ENCODE results near the gene FOXA1. TPM values are rescaled to one million over a fixed set of nuclear protein-coding genes. Genes with fewer than 3 reads are reported as not detected.
A peak's percentile ranks its signal among the peaks of the same experiment; 100 is the strongest.

Gene FOXA1
- total and polyA plus RNA-seq, 7 experiments from 2014 or later = not detected

GRCh38 chr14:37598747-37599506 lies 3.9 kb upstream of the FOXA1 start:
- Mint-ChIP-seq H3K27me3 (peaks cover 71 to 80% (median 74%) of the 10 kb centered on the region in 5 donors), H3K4me1 (peaks cover 7 to 52% (median 30%) of the 10 kb centered on the region in 7 donors), H3K27ac (peak overlapping the region in 2 of 9 donors; percentile 14 to 75), H3K36me3 (peaks cover 0 to 9% (median 3%) of the 10 kb centered on the region in 5 donors), H3K4me3 (peak overlapping the region; percentile 2 to 82 (median 58)), H3K9me3 (peaks cover 0 to 53% (median 12%) of the 10 kb centered on the region in 11 donors)
- ChIA-PET CTCF (no interaction called here), POLR2A (no interaction called here)
- Histone ChIP-seq H3K4me1 (ENCODE audit: control insufficient read depth in 2 of 2, insufficient read depth in 2 of 2, low read length in 2 of 2) (no peaks in the 10 kb centered on the region), H3K27ac (ENCODE audit: low read depth, low read length) (no peak overlapping the region), H3K27me3 (ENCODE audit: control insufficient read depth in 2 of 2, insufficient read depth in 2 of 2, low read length in 2 of 2) (peaks cover 11 to 31% of the 10 kb centered on the region in 2 donors), H3K36me3 (ENCODE audit: control insufficient read depth in 2 of 3, insufficient read depth in 3 of 3, low read length in 3 of 3) (no peaks in the 10 kb centered on the region), H3K4me3 (ENCODE audit: low read length) (no peak overlapping the region), H3K9me3 (ENCODE audit: control insufficient read depth in 2 of 3, low read length in 3 of 3) (no peaks in the 10 kb centered on the region)
- DNase-seq (no peak), ATAC-seq (no peak)
- intact Hi-C loops (cut with micrococcal nuclease) = loop anchor here in 1 of 2 donors (5.0 to 10.0 kb wide), 3 partner anchors 276 to 1077 kb away; partner anchors contain the start of genes NKX2-1 and PAX9

- Mint-ChIP-seq H3K36me3 (peaks cover 0 to 9% (median 3%) of the 10 kb centered on the region in 5 donors), H3K4me1 (peaks cover 7 to 59% (median 32%) of the 10 kb centered on the region in 7 donors), H3K4me3 (peak overlapping the region in 8 of 10 donors; percentile 24 to 82 (median 48)), H3K27ac (peak overlapping the region in 1 of 9 donors; percentile 23), H3K9me3 (peaks cover 0 to 54% (median 12%) of the 10 kb centered on the region in 11 donors), H3K27me3 (peaks cover 74 to 80% (median 79%) of the 10 kb centered on the region in 5 donors)
- ChIA-PET POLR2A (no interaction called here), CTCF (no interaction called here)
- H3K9me3 ChIP-seq (ENCODE audit: control insufficient read depth in 2 of 3, low read length in 3 of 3) = no peaks in the 10 kb centered on the region
- no peak overlapping the region for H3K4me3 ChIP-seq (ENCODE audit: low read length)
- peaks cover 11 to 31% of the 10 kb centered on the region in 2 donors for H3K27me3 ChIP-seq (ENCODE audit: control insufficient read depth in 2 of 2, insufficient read depth in 2 of 2, low read length in 2 of 2)
- ATAC-seq = no peak
- H3K4me1 ChIP-seq (ENCODE audit: control insufficient read depth in 2 of 2, insufficient read depth in 2 of 2, low read length in 2 of 2) = no peaks in the 10 kb centered on the region
- no peak overlapping the region for H3K27ac ChIP-seq (ENCODE audit: low read depth, low read length)
- H3K36me3 ChIP-seq (ENCODE audit: control insufficient read depth in 2 of 3, insufficient read depth in 3 of 3, low read length in 3 of 3) = no peaks in the 10 kb centered on the region
- DNase-seq = no peak
- intact Hi-C loops (cut with micrococcal nuclease) = loop anchor here in 1 of 2 donors (5.0 to 10.0 kb wide), 3 partner anchors 277 to 1076 kb away; partner anchors contain the start of genes NKX2-1 and PAX9
These were observed 3.1 kb upstream of the FOXA1 start for GRCh38 chr14:37597914-37598746.

DNA sequence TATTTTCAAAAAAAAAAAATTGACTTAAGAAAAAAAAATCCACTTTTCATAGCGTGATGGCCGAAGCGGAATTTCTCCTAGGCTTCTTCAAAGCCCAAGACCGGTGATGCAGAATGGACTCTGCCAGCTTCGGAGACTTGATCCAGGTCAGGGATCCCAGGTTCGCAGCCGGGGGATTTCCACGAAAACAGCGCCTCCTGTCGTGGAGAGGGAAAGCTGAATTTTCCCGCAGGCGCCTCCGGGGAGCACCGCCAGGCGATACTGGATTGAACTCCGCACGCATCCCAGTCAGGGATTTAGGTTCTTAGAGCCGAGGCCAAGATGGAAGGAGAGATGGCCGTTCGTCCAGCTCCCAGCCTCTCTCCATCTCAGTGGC lies 2.5 kb upstream of the FOXA1 start:
- ATAC-seq = no peak
- no peak for DNase-seq
- H3K4me3 ChIP-seq (ENCODE audit: low read length) = no peak overlapping the region
- ChIA-PET CTCF (no interaction called here), POLR2A (no interaction called here)
- H3K4me1 ChIP-seq (ENCODE audit: control insufficient read depth in 2 of 2, insufficient read depth in 2 of 2, low read length in 2 of 2) = no peaks in the 10 kb centered on the region
- H3K4me1 Mint-ChIP-seq = peaks cover 7 to 59% (median 32%) of the 10 kb centered on the region in 7 donors
- no peak overlapping the region for H3K27ac ChIP-seq (ENCODE audit: low read depth, low read length)
- peaks cover 11 to 31% of the 10 kb centered on the region in 2 donors for H3K27me3 ChIP-seq (ENCODE audit: control insufficient read depth in 2 of 2, insufficient read depth in 2 of 2, low read length in 2 of 2)
- H3K9me3 Mint-ChIP-seq = peaks cover 0 to 56% (median 9%) of the 10 kb centered on the region in 11 donors
- H3K9me3 ChIP-seq (ENCODE audit: control insufficient read depth in 2 of 3, low read length in 3 of 3) = no peaks in the 10 kb centered on the region
- H3K36me3 Mint-ChIP-seq = peaks cover 0 to 9% (median 0%) of the 10 kb centered on the region in 5 donors
- intact Hi-C loops (cut with micrococcal nuclease) = loop anchor here in 1 of 2 donors (5.0 to 10.0 kb wide), 3 partner anchors 277 to 1075 kb away; partner anchors contain the start of genes NKX2-1 and PAX9
- H3K27me3 Mint-ChIP-seq = peaks cover 74 to 81% (median 79%) of the 10 kb centered on the region in 5 donors
- peak overlapping the region in 8 of 10 donors; percentile 8 to 82 (median 45) for H3K4me3 Mint-ChIP-seq
- no peaks in the 10 kb centered on the region for H3K36me3 ChIP-seq (ENCODE audit: control insufficient read depth in 2 of 3, insufficient read depth in 3 of 3, low read length in 3 of 3)
- H3K27ac Mint-ChIP-seq = no peak overlapping the region

GRCh38 chr14:37596790-37597472 lies 1.9 kb upstream of the FOXA1 start:
- ChIA-PET POLR2A (no interaction called here), CTCF (no interaction called here)
- Mint-ChIP-seq H3K4me1 (peaks cover 7 to 59% (median 32%) of the 10 kb centered on the region in 7 donors), H3K36me3 (peaks cover 0 to 9% (median 0%) of the 10 kb centered on the region in 5 donors), H3K4me3 (peak overlapping the region in 8 of 10 donors; percentile 6 to 82 (median 45)), H3K9me3 (peaks cover 0 to 61% (median 9%) of the 10 kb centered on the region in 11 donors), H3K27ac (no peak overlapping the region), H3K27me3 (peaks cover 76 to 83% (median 83%) of the 10 kb centered on the region in 5 donors)
- Histone ChIP-seq H3K4me1 (ENCODE audit: control insufficient read depth in 2 of 2, insufficient read depth in 2 of 2, low read length in 2 of 2) (no peaks in the 10 kb centered on the region), H3K36me3 (ENCODE audit: control insufficient read depth in 2 of 3, insufficient read depth in 3 of 3, low read length in 3 of 3) (no peaks in the 10 kb centered on the region), H3K4me3 (ENCODE audit: low read length) (no peak overlapping the region), H3K27ac (ENCODE audit: low read depth, low read length) (no peak overlapping the region), H3K27me3 (ENCODE audit: control insufficient read depth in 2 of 2, insufficient read depth in 2 of 2, low read length in 2 of 2) (peaks cover 11 to 31% of the 10 kb centered on the region in 2 donors), H3K9me3 (ENCODE audit: control insufficient read depth in 2 of 3, low read length in 3 of 3) (no peaks in the 10 kb centered on the region)
- no peak for ATAC-seq
- intact Hi-C loops (cut with micrococcal nuclease) = loop anchor here in 1 of 2 donors (5.0 to 10.0 kb wide), 3 partner anchors 278 to 1075 kb away; partner anchors contain the start of genes NKX2-1 and PAX9
- DNase-seq = no peak

- H3K36me3 ChIP-seq (ENCODE audit: control insufficient read depth in 2 of 3, insufficient read depth in 3 of 3, low read length in 3 of 3) = no peaks in the 10 kb centered on the region
- no peak overlapping the region for H3K4me3 ChIP-seq (ENCODE audit: low read length)
- peaks cover 4 to 31% of the 10 kb centered on the region in 2 donors for H3K27me3 ChIP-seq (ENCODE audit: control insufficient read depth in 2 of 2, insufficient read depth in 2 of 2, low read length in 2 of 2)
- peaks cover 7 to 55% (median 32%) of the 10 kb centered on the region in 7 donors for H3K4me1 Mint-ChIP-seq
- peaks cover 72 to 82% (median 79%) of the 10 kb centered on the region in 5 donors for H3K27me3 Mint-ChIP-seq
- ATAC-seq (peak; percentile 66), DNase-seq (peak in 3 of 9 donors; percentile 13 to 60 (median 58))
- CTCF ChIA-PET = no interaction called here
- peak overlapping the region; percentile 47 to 82 (median 71) for H3K4me3 Mint-ChIP-seq
- POLR2A ChIA-PET = no interaction called here
- H3K9me3 ChIP-seq (ENCODE audit: control insufficient read depth in 2 of 3, low read length in 3 of 3) = no peaks in the 10 kb centered on the region
- intact Hi-C loops (cut with micrococcal nuclease) = loop anchor here in 1 of 2 donors (5.0 to 10.0 kb wide), 3 partner anchors 279 to 1074 kb away; partner anchors contain the start of genes NKX2-1 and PAX9
- no peak overlapping the region for H3K27ac ChIP-seq (ENCODE audit: low read depth, low read length)
- H3K36me3 Mint-ChIP-seq = peaks cover 0 to 13% (median 3%) of the 10 kb centered on the region in 5 donors
- H3K4me1 ChIP-seq (ENCODE audit: control insufficient read depth in 2 of 2, insufficient read depth in 2 of 2, low read length in 2 of 2) = no peaks in the 10 kb centered on the region
- peak overlapping the region in 1 of 9 donors; percentile 52 for H3K27ac Mint-ChIP-seq
- H3K9me3 Mint-ChIP-seq = peaks cover 0 to 62% (median 11%) of the 10 kb centered on the region in 11 donors
These were observed 966 bp upstream of the FOXA1 start for GRCh38 chr14:37595809-37596621.
